ENCODE measurements around the gene AZU1. TPM values are rescaled to one million over a fixed set of nuclear protein-coding genes. Genes with fewer than 3 reads are reported as not detected.

Gene AZU1
- total RNA-seq, 1 experiment from 2014 or later: not detected

DNA sequence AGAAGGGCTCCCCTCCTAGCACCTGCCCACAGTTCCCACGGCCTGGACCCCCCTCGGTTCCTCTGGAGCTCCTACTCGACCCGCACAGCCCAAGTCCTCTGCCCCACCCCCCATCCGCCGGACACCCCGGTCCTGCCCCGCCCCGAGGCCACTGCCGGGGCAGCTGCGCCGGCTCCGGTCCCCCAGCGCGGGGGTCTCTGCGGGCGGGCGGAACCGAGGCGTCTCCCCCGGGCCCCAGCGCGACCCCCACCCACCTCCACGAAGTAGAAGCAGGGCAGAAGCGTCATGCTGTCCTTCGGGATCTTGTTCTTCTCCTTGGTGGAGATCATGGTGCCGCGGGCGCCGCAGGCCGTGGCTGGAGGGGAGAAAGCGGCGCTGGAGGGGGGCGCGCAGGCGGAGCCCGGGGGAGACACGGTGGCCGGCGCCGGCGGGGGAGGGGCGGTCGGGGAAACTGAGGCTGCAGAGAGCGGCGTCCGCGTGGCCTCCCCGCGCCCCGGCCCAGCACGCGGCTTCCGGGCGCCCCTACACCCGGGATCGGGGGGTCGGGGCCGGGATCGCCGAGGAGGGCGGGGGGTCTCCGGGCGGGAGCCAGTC is 6.3 kb upstream of the AZU1 start:
- Histone ChIP-seq H3K4me3 (ENCODE audit: low read length) (no peak overlapping the region), H3K27ac (ENCODE audit: low read length) (no peak overlapping the region), H3K79me2 (ENCODE audit: low read length) (no peaks in the 10 kb centered on the region), H3K36me3 (ENCODE audit: low read depth, low read length) (no peaks in the 10 kb centered on the region), H3K9ac (ENCODE audit: low read length) (no peak overlapping the region), H3K9me2 (replicated peaks; ENCODE audit: low read length) (no peaks in the 10 kb centered on the region), H3F3A (ENCODE audit: low read length, unreplicated experiment) (no peaks in the 10 kb centered on the region), H3K9me3 (ENCODE audit: low read length) (no peaks in the 10 kb centered on the region), H3K27me3 (ENCODE audit: low read length) (no peaks in the 10 kb centered on the region), H3K4me2 (ENCODE audit: low read length) (no peak overlapping the region), H4K20me1 (ENCODE audit: low read length) (no peaks in the 10 kb centered on the region), H2AFZ (ENCODE audit: low read length) (no peak overlapping the region), H3K4me1 (ENCODE audit: insufficient read depth, low read length) (no peaks in the 10 kb centered on the region)
- TF ChIP-seq EZH2 (IDR thresholded peaks at IDR 0.05; ENCODE audit: low read length, unreplicated experiment): no peak
- TF ChIP-seq, protein P1, sequence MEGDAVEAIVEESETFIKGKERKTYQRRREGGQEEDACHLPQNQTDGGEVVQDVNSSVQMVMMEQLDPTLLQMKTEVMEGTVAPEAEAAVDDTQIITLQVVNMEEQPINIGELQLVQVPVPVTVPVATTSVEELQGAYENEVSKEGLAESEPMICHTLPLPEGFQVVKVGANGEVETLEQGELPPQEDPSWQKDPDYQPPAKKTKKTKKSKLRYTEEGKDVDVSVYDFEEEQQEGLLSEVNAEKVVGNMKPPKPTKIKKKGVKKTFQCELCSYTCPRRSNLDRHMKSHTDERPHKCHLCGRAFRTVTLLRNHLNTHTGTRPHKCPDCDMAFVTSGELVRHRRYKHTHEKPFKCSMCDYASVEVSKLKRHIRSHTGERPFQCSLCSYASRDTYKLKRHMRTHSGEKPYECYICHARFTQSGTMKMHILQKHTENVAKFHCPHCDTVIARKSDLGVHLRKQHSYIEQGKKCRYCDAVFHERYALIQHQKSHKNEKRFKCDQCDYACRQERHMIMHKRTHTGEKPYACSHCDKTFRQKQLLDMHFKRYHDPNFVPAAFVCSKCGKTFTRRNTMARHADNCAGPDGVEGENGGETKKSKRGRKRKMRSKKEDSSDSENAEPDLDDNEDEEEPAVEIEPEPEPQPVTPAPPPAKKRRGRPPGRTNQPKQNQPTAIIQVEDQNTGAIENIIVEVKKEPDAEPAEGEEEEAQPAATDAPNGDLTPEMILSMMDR (conservative IDR thresholded peaks at IDR 0.05; ENCODE audit: low read depth, low read length): no peak
- no peak for TF ChIP-seq EZH2phosphoT487 (IDR thresholded peaks at IDR 0.05; ENCODE audit: borderline replicate concordance, low read length)
- CTCF ChIA-PET: no interaction called here
- no peak for ATAC-seq
- POLR2A ChIA-PET (ENCODE audit: unreplicated experiment): no interaction called here
- intact Hi-C loops (cut with micrococcal nuclease): no loop called here
- DNase-seq: no peak
- no TSS peak for BruUV-seq (replicated peaks)

DNA sequence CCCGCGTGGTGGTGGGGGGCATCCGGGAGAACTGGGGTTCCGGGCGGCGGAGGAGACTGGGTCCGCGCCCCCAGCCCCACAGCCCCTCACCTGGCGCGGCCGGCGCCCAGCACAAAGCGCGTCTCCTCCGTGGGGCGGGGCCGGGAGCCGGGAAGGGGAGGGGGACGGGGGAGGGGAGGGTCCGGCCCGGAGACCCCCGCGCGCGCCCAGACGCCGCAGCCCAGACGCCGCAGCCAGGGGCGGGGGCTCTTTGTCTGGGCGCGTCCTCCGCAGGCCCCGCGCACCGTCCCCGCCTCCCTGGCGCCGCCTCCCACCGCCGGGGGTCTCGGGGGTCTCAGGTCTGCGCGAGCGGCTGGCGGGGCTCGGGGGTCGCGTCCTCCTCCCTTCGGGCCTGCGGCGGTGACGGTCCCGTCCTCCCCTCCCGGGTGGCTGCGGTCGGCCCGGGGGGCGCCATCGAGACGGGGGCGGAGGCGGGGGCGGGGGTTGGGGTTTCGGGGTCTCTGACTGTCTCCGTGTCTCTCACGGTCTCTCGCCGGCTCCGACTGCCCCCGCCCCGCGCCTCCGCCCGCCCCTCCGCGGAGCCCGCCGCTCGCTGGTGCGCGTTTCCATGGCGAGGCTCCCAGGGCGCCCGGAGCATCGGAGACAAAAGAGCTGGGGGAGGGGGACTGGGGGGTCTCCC is 5.7 kb upstream of the AZU1 start, which contains the start of gene PLPPR3:
PLPPR3 (minus strand) TSS at position 131 of the 679 bp plus-strand sequence. CDS start 396 bp downstream, outside the sequence.
- CTCF ChIA-PET: no interaction called here
- H4K20me1 ChIP-seq (ENCODE audit: low read length): no peaks in the 10 kb centered on the region
- H3K4me1 ChIP-seq (ENCODE audit: insufficient read depth, low read length): no peaks in the 10 kb centered on the region
- no peaks in the 10 kb centered on the region for H3K27me3 ChIP-seq (ENCODE audit: low read length)
- POLR2A ChIA-PET (ENCODE audit: unreplicated experiment): no interaction called here
- TF ChIP-seq, protein P1 (conservative IDR thresholded peaks at IDR 0.05; ENCODE audit: low read depth, low read length): no peak
- no peak for TF ChIP-seq EZH2phosphoT487 (IDR thresholded peaks at IDR 0.05; ENCODE audit: borderline replicate concordance, low read length)
- TF ChIP-seq EZH2 (IDR thresholded peaks at IDR 0.05; ENCODE audit: low read length, unreplicated experiment): no peak
- BruUV-seq (replicated peaks): no TSS peak
- no peak within 1 kb of the TSS for H3K4me2 ChIP-seq (ENCODE audit: low read length)
- ATAC-seq (no peak), DNase-seq (no peak)
- H3K79me2 ChIP-seq (ENCODE audit: low read length): no peaks in the 10 kb centered on the region
- H3K9me3 ChIP-seq (ENCODE audit: low read length): no peaks in the 10 kb centered on the region
- H3K9me2 ChIP-seq (replicated peaks; ENCODE audit: low read length): no peaks in the 10 kb centered on the region
- H3K9ac ChIP-seq (ENCODE audit: low read length): no peak within 1 kb of the TSS
- intact Hi-C loops (cut with micrococcal nuclease): no loop called here
- H3K36me3 ChIP-seq (ENCODE audit: low read depth, low read length): no peaks in the 10 kb centered on the region
- no peak within 1 kb of the TSS for H2AFZ ChIP-seq (ENCODE audit: low read length)
- no peaks in the 10 kb centered on the region for H3F3A ChIP-seq (ENCODE audit: low read length, unreplicated experiment)
- no peak within 1 kb of the TSS for H3K4me3 ChIP-seq (ENCODE audit: low read length)
- no peak within 1 kb of the TSS for H3K27ac ChIP-seq (ENCODE audit: low read length)

DNA sequence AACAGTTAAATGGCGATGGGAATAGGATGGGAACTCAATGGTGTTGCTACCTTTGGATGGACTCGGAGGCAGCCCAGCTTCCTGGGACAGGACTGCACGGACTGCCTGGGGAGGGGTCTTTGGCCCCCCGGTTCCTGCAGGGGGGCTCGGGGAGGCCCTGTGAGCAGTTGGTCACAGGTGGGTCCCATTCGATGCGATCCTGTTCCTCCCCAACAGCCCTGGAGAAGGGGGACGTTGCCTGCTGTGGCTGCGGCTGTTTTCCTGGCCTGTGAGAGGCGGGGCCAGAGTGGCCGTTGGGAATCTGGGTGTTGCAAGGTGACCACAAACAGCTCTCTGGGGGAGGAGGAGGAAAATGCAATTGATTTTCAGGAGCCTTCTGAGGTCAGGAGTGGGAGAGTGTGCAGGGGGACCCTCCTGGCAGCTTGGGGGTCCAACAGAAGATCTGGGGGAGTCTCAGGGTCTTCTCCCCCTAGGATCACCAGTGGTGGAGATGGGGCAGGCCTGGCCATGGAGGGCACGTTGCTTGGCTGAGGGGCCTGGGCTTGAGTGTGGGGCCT is 4.0 kb upstream of the AZU1 start:
- CTCF ChIA-PET: no interaction called here
- intact Hi-C loops (cut with micrococcal nuclease): no loop called here
- Histone ChIP-seq H3K4me2 (ENCODE audit: low read length) (no peak overlapping the region), H3K9me2 (replicated peaks; ENCODE audit: low read length) (no peaks in the 10 kb centered on the region), H3K27ac (ENCODE audit: low read length) (no peak overlapping the region), H3K27me3 (ENCODE audit: low read length) (no peaks in the 10 kb centered on the region), H2AFZ (ENCODE audit: low read length) (no peak overlapping the region), H3K9ac (ENCODE audit: low read length) (no peak overlapping the region), H3K36me3 (ENCODE audit: low read depth, low read length) (no peaks in the 10 kb centered on the region), H3K79me2 (ENCODE audit: low read length) (no peaks in the 10 kb centered on the region), H3K4me1 (ENCODE audit: insufficient read depth, low read length) (no peaks in the 10 kb centered on the region), H3K4me3 (ENCODE audit: low read length) (no peak overlapping the region), H3K9me3 (ENCODE audit: low read length) (no peaks in the 10 kb centered on the region), H3F3A (ENCODE audit: low read length, unreplicated experiment) (no peaks in the 10 kb centered on the region), H4K20me1 (ENCODE audit: low read length) (no peaks in the 10 kb centered on the region)
- ATAC-seq (no peak), DNase-seq (no peak)
- POLR2A ChIA-PET (ENCODE audit: unreplicated experiment): no interaction called here
- no TSS peak for BruUV-seq (replicated peaks)
- TF ChIP-seq EZH2phosphoT487 (IDR thresholded peaks at IDR 0.05; ENCODE audit: borderline replicate concordance, low read length) (no peak), EZH2 (IDR thresholded peaks at IDR 0.05; ENCODE audit: low read length, unreplicated experiment) (no peak)
- TF ChIP-seq, protein P1 (conservative IDR thresholded peaks at IDR 0.05; ENCODE audit: low read depth, low read length): no peak
